ENCODE measurements around the gene IGFN1.
"Not testable (repeated sequence)": the region's sequence is repeated elsewhere in the genome, so short reads cannot be mapped to it uniquely, and the experiment has no call there.

The IGFN1 gene

DNA sequence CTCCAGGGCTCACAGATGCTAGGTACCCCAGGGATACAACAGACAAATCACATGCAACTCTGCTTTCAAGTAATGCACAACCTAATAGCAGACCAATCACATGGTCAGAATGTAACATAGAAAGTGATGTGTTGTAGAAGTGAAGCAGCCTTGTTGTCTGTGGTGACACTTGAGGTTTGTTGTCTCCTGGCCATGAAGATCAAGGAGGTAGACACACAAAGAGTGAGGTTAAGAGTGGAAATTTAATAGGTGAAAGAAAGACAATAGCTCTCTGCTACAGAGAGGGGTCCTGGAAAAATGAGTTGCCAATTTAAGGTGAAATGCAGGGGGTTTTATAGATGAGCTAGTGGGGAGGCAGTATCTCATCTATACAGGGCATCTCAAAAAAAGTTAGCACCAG is 33.8 kb upstream of the IGFN1 start:
- CTCF ChIA-PET: no interaction called here
- POLR2A ChIA-PET: no interaction called here
- DNase-seq (ENCODE audit: extremely low spot score): no peak
- TF ChIP-seq SUZ12 (IDR thresholded peaks at IDR 0.05): no peak
- no peak for TF ChIP-seq PKNOX1 (IDR thresholded peaks at IDR 0.05)
- TF ChIP-seq FOXM1 (IDR thresholded peaks at IDR 0.05; ENCODE audit: borderline replicate concordance): no peak
- no peak for TF ChIP-seq ZNF384 (IDR thresholded peaks at IDR 0.05)
- TF ChIP-seq CTBP1 (IDR thresholded peaks at IDR 0.05; ENCODE audit: borderline replicate concordance): no peak
- no peak for TF ChIP-seq SP1 (IDR thresholded peaks at IDR 0.05)
- no peak for TF ChIP-seq L3MBTL2 (conservative IDR thresholded peaks at IDR 0.05)
- TF ChIP-seq NFRKB (IDR thresholded peaks at IDR 0.05): no peak
- TF ChIP-seq HDGF (IDR thresholded peaks at IDR 0.05; ENCODE audit: borderline replicate concordance): no peak
- no peak for TF ChIP-seq FOXK2 (IDR thresholded peaks at IDR 0.05)

GRCh38 chr1:201157949-201158348 is 32.7 kb upstream of the IGFN1 start:
- ChIA-PET POLR2A (interaction anchor here (1.6 kb wide), 1 partner anchor 13 kb away, joined by 7 read pairs; no protein-coding TSS in a partner anchor), CTCF (no interaction called here)
- no peak for TF ChIP-seq LEF1 (IDR thresholded peaks at IDR 0.05; ENCODE audit: borderline replicate concordance)
- no peak for TF ChIP-seq CTBP1 (IDR thresholded peaks at IDR 0.05; ENCODE audit: borderline replicate concordance)
- TF ChIP-seq FOXA1 (IDR thresholded peaks at IDR 0.05): no peak
- no peak for TF ChIP-seq ELF4 (IDR thresholded peaks at IDR 0.05)
- no peak for TF ChIP-seq HDGF (IDR thresholded peaks at IDR 0.05; ENCODE audit: borderline replicate concordance)
- TF ChIP-seq ZNF384 (IDR thresholded peaks at IDR 0.05): no peak
- no peak for TF ChIP-seq NFRKB (IDR thresholded peaks at IDR 0.05)
- no peak for TF ChIP-seq SUZ12 (IDR thresholded peaks at IDR 0.05)
- no peak for TF ChIP-seq SP1 (IDR thresholded peaks at IDR 0.05)
- TF ChIP-seq FOXK2 (IDR thresholded peaks at IDR 0.05): no peak
- no peak for TF ChIP-seq PKNOX1 (IDR thresholded peaks at IDR 0.05)
- no peak for TF ChIP-seq L3MBTL2 (conservative IDR thresholded peaks at IDR 0.05)
- no peak for TF ChIP-seq ARNT (IDR thresholded peaks at IDR 0.05)
- DNase-seq (ENCODE audit: extremely low spot score): no peak

DNA sequence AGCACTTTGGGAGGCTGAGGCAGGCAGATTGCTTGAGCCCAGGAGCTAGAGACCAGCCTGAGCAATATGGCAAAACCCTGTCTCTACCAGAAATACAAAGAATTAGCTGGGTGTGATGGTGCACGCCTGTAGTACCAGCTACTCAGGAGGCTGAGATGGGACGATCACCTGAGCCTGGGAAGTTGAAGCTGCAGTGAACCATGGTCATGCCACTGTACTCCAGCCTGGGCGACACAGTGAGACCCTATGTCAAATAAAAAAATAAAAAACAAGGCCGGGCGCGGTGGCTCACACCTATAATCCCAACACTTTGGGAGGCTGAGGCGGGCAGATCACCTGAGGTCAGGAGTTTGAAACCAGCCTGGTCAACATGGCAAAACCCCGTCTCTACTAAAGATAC is 27.6 kb upstream of the IGFN1 start:
- POLR2A ChIA-PET: interaction anchor here (1.1 kb wide), 1 partner anchor 9 kb away, joined by 3 read pairs; the partner anchor contains the start of gene TMEM9
- DNase-seq (ENCODE audit: extremely low spot score); CTCF ChIA-PET: not testable (repeated sequence)

DNA sequence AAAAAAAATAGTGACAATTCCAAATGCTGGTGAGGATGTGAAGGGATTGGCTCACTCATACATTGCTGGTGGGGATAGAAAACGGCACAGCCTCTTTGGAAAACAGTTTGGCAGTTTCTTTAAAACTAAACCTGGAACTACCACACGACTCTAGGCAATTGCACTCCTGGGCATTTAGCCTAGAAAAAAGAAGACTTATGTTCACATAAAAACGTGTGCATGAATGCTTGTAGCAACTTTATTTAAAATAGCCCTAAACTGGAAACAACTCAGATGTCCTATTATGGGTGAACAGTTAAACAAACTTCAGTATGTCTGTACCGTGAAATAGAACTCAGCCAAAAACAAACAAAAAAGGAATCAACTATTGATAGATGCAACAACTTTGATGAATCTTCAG is 26.9 kb upstream of the IGFN1 start:
- TF ChIP-seq PKNOX1 (IDR thresholded peaks at IDR 0.05): no peak
- no peak for TF ChIP-seq TARDBP (IDR thresholded peaks at IDR 0.05)
- TF ChIP-seq FOXA1 (IDR thresholded peaks at IDR 0.05): no peak
- TF ChIP-seq NFRKB (IDR thresholded peaks at IDR 0.05): no peak
- no peak for TF ChIP-seq CTBP1 (IDR thresholded peaks at IDR 0.05; ENCODE audit: borderline replicate concordance)
- TF ChIP-seq FOXK2 (IDR thresholded peaks at IDR 0.05): no peak
- TF ChIP-seq BHLHE40 (IDR thresholded peaks at IDR 0.05; ENCODE audit: borderline replicate concordance): no peak
- no peak for TF ChIP-seq SP1 (IDR thresholded peaks at IDR 0.05)
- ChIA-PET CTCF (no interaction called here), POLR2A (interaction anchor here (1.1 kb wide), 1 partner anchor 10 kb away, joined by 3 read pairs; the partner anchor contains the start of gene TMEM9)
- no peak for DNase-seq (ENCODE audit: extremely low spot score)

- TF ChIP-seq ZNF384 (IDR thresholded peaks at IDR 0.05) (no peak), L3MBTL2 (conservative IDR thresholded peaks at IDR 0.05) (no peak), SP1 (IDR thresholded peaks at IDR 0.05) (no peak), CTBP1 (IDR thresholded peaks at IDR 0.05; ENCODE audit: borderline replicate concordance) (no peak), ARNT (IDR thresholded peaks at IDR 0.05) (no peak), ELF4 (IDR thresholded peaks at IDR 0.05) (no peak), PKNOX1 (IDR thresholded peaks at IDR 0.05) (no peak), TARDBP (IDR thresholded peaks at IDR 0.05) (no peak), SUZ12 (IDR thresholded peaks at IDR 0.05) (no peak), NFRKB (IDR thresholded peaks at IDR 0.05) (no peak), FOXM1 (IDR thresholded peaks at IDR 0.05; ENCODE audit: borderline replicate concordance) (no peak), LEF1 (IDR thresholded peaks at IDR 0.05; ENCODE audit: borderline replicate concordance) (no peak), BHLHE40 (IDR thresholded peaks at IDR 0.05; ENCODE audit: borderline replicate concordance) (no peak), HDGF (IDR thresholded peaks at IDR 0.05; ENCODE audit: borderline replicate concordance) (no peak), FOXK2 (IDR thresholded peaks at IDR 0.05) (no peak), FOXA1 (IDR thresholded peaks at IDR 0.05) (no peak)
- DNase-seq (ENCODE audit: extremely low spot score): no peak
- CTCF ChIA-PET: no interaction called here
- POLR2A ChIA-PET: no interaction called here
These were observed 26.0 kb upstream of the IGFN1 start for GRCh38 chr1:201164645-201165044.

Measured in HEK293T (cell line).